ENCODE results near the gene ACOX2.

Gene ACOX2

GRCh38 chr3:58521917-58522631 is 14.9 kb downstream of the ACOX2 start:
- TF ChIP-seq CTCF (IDR thresholded peaks at IDR 0.05; ENCODE audit: low read depth, low read length, poor library complexity, severe bottlenecking) (no peak), EZH2phosphoT487 (IDR thresholded peaks at IDR 0.05; ENCODE audit: borderline replicate concordance, low read length) (no peak)
- no peaks in the 10 kb centered on the region for H3K4me1 ChIP-seq (ENCODE audit: control insufficient read depth, low read length)
- no peaks in the 10 kb centered on the region for H3K9me3 ChIP-seq (ENCODE audit: control insufficient read depth, insufficient read depth, low read length)
- H3K36me3 ChIP-seq (ENCODE audit: control insufficient read depth, low read length), result no peaks in the 10 kb centered on the region
- no peak overlapping the region for H3K4me3 ChIP-seq (ENCODE audit: low read length)
- H4K20me1 ChIP-seq (ENCODE audit: control insufficient read depth, insufficient read depth, low read depth, low read length), result no peaks in the 10 kb centered on the region
- no peaks in the 10 kb centered on the region for H3K9me2 ChIP-seq (replicated peaks; ENCODE audit: control insufficient read depth, low read length)
- no peaks in the 10 kb centered on the region for H3F3A ChIP-seq (ENCODE audit: control insufficient read depth, insufficient read depth)
- H3K79me2 ChIP-seq (ENCODE audit: control insufficient read depth, low read length), result no peaks in the 10 kb centered on the region
- no peak overlapping the region for H3K27ac ChIP-seq (ENCODE audit: low read depth, low read length)
- H3K4me2 ChIP-seq (ENCODE audit: low read length), result no peak overlapping the region
- no peaks in the 10 kb centered on the region for H3K27me3 ChIP-seq (ENCODE audit: control insufficient read depth, low read length)

GRCh38 chr3:58521336-58521670 is 15.7 kb downstream of the ACOX2 start:
- no peak for TF ChIP-seq CTCF (IDR thresholded peaks at IDR 0.05; ENCODE audit: low read depth, low read length, poor library complexity, severe bottlenecking)
- TF ChIP-seq EZH2phosphoT487 (IDR thresholded peaks at IDR 0.05; ENCODE audit: borderline replicate concordance, low read length), result no peak
- no peaks in the 10 kb centered on the region for H3K4me1 ChIP-seq (ENCODE audit: control insufficient read depth, low read length)
- no peaks in the 10 kb centered on the region for H3K36me3 ChIP-seq (ENCODE audit: control insufficient read depth, low read length)
- H3K4me3 ChIP-seq (ENCODE audit: low read length), result no peak overlapping the region
- H3K27ac ChIP-seq (ENCODE audit: low read depth, low read length), result no peak overlapping the region
- no peaks in the 10 kb centered on the region for H3K79me2 ChIP-seq (ENCODE audit: control insufficient read depth, low read length)
- H3K9me2 ChIP-seq (replicated peaks; ENCODE audit: control insufficient read depth, low read length), result no peaks in the 10 kb centered on the region
- no peaks in the 10 kb centered on the region for H3K9me3 ChIP-seq (ENCODE audit: control insufficient read depth, insufficient read depth, low read length)
- H3K27me3 ChIP-seq (ENCODE audit: control insufficient read depth, low read length), result no peaks in the 10 kb centered on the region
- H4K20me1 ChIP-seq (ENCODE audit: control insufficient read depth, insufficient read depth, low read depth, low read length), result no peaks in the 10 kb centered on the region
- no peaks in the 10 kb centered on the region for H3F3A ChIP-seq (ENCODE audit: control insufficient read depth, insufficient read depth)
- H3K4me2 ChIP-seq (ENCODE audit: low read length), result no peak overlapping the region

- Histone ChIP-seq H3K9me3 (ENCODE audit: control insufficient read depth, insufficient read depth, low read length) (no peaks in the 10 kb centered on the region), H3K4me2 (ENCODE audit: low read length) (no peak overlapping the region), H3K79me2 (ENCODE audit: control insufficient read depth, low read length) (no peaks in the 10 kb centered on the region), H3F3A (ENCODE audit: control insufficient read depth, insufficient read depth) (no peaks in the 10 kb centered on the region), H3K27ac (ENCODE audit: low read depth, low read length) (no peak overlapping the region), H3K4me3 (ENCODE audit: low read length) (no peak overlapping the region), H3K4me1 (ENCODE audit: control insufficient read depth, low read length) (no peaks in the 10 kb centered on the region), H3K36me3 (ENCODE audit: control insufficient read depth, low read length) (no peaks in the 10 kb centered on the region), H3K27me3 (ENCODE audit: control insufficient read depth, low read length) (no peaks in the 10 kb centered on the region), H3K9me2 (replicated peaks; ENCODE audit: control insufficient read depth, low read length) (no peaks in the 10 kb centered on the region), H4K20me1 (ENCODE audit: control insufficient read depth, insufficient read depth, low read depth, low read length) (no peaks in the 10 kb centered on the region)
- TF ChIP-seq EZH2phosphoT487 (IDR thresholded peaks at IDR 0.05; ENCODE audit: borderline replicate concordance, low read length) (no peak), CTCF (IDR thresholded peaks at IDR 0.05; ENCODE audit: low read depth, low read length, poor library complexity, severe bottlenecking) (no peak)
These were observed 16.3 kb downstream of the ACOX2 start for GRCh38 chr3:58520403-58521335.

Measured in DOHH2 (cell line).